ENCODE data around the gene LRRC27.
"Not testable (repeated sequence)": the region's sequence is repeated elsewhere in the genome, so short reads cannot be mapped to it uniquely, and the experiment has no call there.

LRRC27 gene

GRCh38 chr10:132337854-132338253, 5.9 kb downstream of the LRRC27 start:
- not testable (repeated sequence) for H3K27me3 ChIP-seq (ENCODE audit: control insufficient read depth in 2 of 2, insufficient read depth in 2 of 2, low read length in 2 of 2); H3K4me3 ChIP-seq (ENCODE audit: low read length in 2 of 2); H3K36me3 ChIP-seq (ENCODE audit: control insufficient read depth in 2 of 2, insufficient read depth in 2 of 2, low read length in 2 of 2); H3K4me1 ChIP-seq (ENCODE audit: control insufficient read depth in 2 of 2, insufficient read depth in 2 of 2, low read length in 2 of 2); H3K9ac ChIP-seq (ENCODE audit: low read depth in 1 of 2, low read length in 2 of 2); H3K27ac ChIP-seq (ENCODE audit: low read depth in 2 of 2, low read length in 2 of 2); H3K9me3 ChIP-seq (ENCODE audit: control insufficient read depth in 2 of 2, low read length in 2 of 2)

- no peak overlapping the region for H3K27ac ChIP-seq (ENCODE audit: low read depth in 2 of 2, low read length in 2 of 2)
- H3K9ac ChIP-seq (ENCODE audit: low read depth in 1 of 2, low read length in 2 of 2), result no peak overlapping the region
- no peaks in the 10 kb centered on the region for H3K36me3 ChIP-seq (ENCODE audit: control insufficient read depth in 2 of 2, insufficient read depth in 2 of 2, low read length in 2 of 2)
- H3K4me1 ChIP-seq (ENCODE audit: control insufficient read depth in 2 of 2, insufficient read depth in 2 of 2, low read length in 2 of 2), result no peaks in the 10 kb centered on the region
- no peaks in the 10 kb centered on the region for H3K9me3 ChIP-seq (ENCODE audit: control insufficient read depth in 2 of 2, low read length in 2 of 2)
- H3K4me3 ChIP-seq (ENCODE audit: low read length in 2 of 2), result no peak overlapping the region
- H3K27me3 ChIP-seq (ENCODE audit: control insufficient read depth in 2 of 2, insufficient read depth in 2 of 2, low read length in 2 of 2), result no peaks in the 10 kb centered on the region
These were observed 6.9 kb downstream of the LRRC27 start for GRCh38 chr10:132338876-132339275.

- Histone ChIP-seq H3K36me3 (ENCODE audit: control insufficient read depth in 2 of 2, insufficient read depth in 2 of 2, low read length in 2 of 2) (no peaks in the 10 kb centered on the region), H3K9ac (ENCODE audit: low read depth in 1 of 2, low read length in 2 of 2) (no peak overlapping the region), H3K4me1 (ENCODE audit: control insufficient read depth in 2 of 2, insufficient read depth in 2 of 2, low read length in 2 of 2) (no peaks in the 10 kb centered on the region), H3K27ac (ENCODE audit: low read depth in 2 of 2, low read length in 2 of 2) (no peak overlapping the region), H3K27me3 (ENCODE audit: control insufficient read depth in 2 of 2, insufficient read depth in 2 of 2, low read length in 2 of 2) (no peaks in the 10 kb centered on the region), H3K9me3 (ENCODE audit: control insufficient read depth in 2 of 2, low read length in 2 of 2) (no peaks in the 10 kb centered on the region), H3K4me3 (ENCODE audit: low read length in 2 of 2) (no peak overlapping the region)
These were observed 7.3 kb downstream of the LRRC27 start for GRCh38 chr10:132339276-132339675.

GRCh38 chr10:132341017-132341416, 9.0 kb downstream of the LRRC27 start:
- no peaks in the 10 kb centered on the region for H3K4me1 ChIP-seq (ENCODE audit: control insufficient read depth in 2 of 2, insufficient read depth in 2 of 2, low read length in 2 of 2)
- no peak overlapping the region for H3K4me3 ChIP-seq (ENCODE audit: low read length in 2 of 2)
- no peaks in the 10 kb centered on the region for H3K27me3 ChIP-seq (ENCODE audit: control insufficient read depth in 2 of 2, insufficient read depth in 2 of 2, low read length in 2 of 2)
- no peaks in the 10 kb centered on the region for H3K9me3 ChIP-seq (ENCODE audit: control insufficient read depth in 2 of 2, low read length in 2 of 2)
- H3K9ac ChIP-seq (ENCODE audit: low read depth in 1 of 2, low read length in 2 of 2), result no peak overlapping the region
- H3K36me3 ChIP-seq (ENCODE audit: control insufficient read depth in 2 of 2, insufficient read depth in 2 of 2, low read length in 2 of 2), result peaks cover 5 to 7% of the 10 kb centered on the region in 2 donors
- no peak overlapping the region for H3K27ac ChIP-seq (ENCODE audit: low read depth in 2 of 2, low read length in 2 of 2)

GRCh38 chr10:132341781-132342180, 9.8 kb downstream of the LRRC27 start:
- no peaks in the 10 kb centered on the region for H3K27me3 ChIP-seq (ENCODE audit: control insufficient read depth in 2 of 2, insufficient read depth in 2 of 2, low read length in 2 of 2)
- H3K27ac ChIP-seq (ENCODE audit: low read depth in 2 of 2, low read length in 2 of 2), result no peak overlapping the region
- no peak overlapping the region for H3K9ac ChIP-seq (ENCODE audit: low read depth in 1 of 2, low read length in 2 of 2)
- H3K9me3 ChIP-seq (ENCODE audit: control insufficient read depth in 2 of 2, low read length in 2 of 2), result no peaks in the 10 kb centered on the region
- H3K36me3 ChIP-seq (ENCODE audit: control insufficient read depth in 2 of 2, insufficient read depth in 2 of 2, low read length in 2 of 2), result peaks cover 5 to 7% of the 10 kb centered on the region in 2 donors
- H3K4me3 ChIP-seq (ENCODE audit: low read length in 2 of 2), result no peak overlapping the region
- H3K4me1 ChIP-seq (ENCODE audit: control insufficient read depth in 2 of 2, insufficient read depth in 2 of 2, low read length in 2 of 2), result no peaks in the 10 kb centered on the region

- Histone ChIP-seq H3K9me3 (ENCODE audit: control insufficient read depth in 2 of 2, low read length in 2 of 2) (no peaks in the 10 kb centered on the region), H3K27ac (ENCODE audit: low read depth in 2 of 2, low read length in 2 of 2) (no peak overlapping the region), H3K4me3 (ENCODE audit: low read length in 2 of 2) (no peak overlapping the region), H3K4me1 (ENCODE audit: control insufficient read depth in 2 of 2, insufficient read depth in 2 of 2, low read length in 2 of 2) (no peaks in the 10 kb centered on the region), H3K27me3 (ENCODE audit: control insufficient read depth in 2 of 2, insufficient read depth in 2 of 2, low read length in 2 of 2) (no peaks in the 10 kb centered on the region), H3K36me3 (ENCODE audit: control insufficient read depth in 2 of 2, insufficient read depth in 2 of 2, low read length in 2 of 2) (peaks cover 5 to 7% of the 10 kb centered on the region in 2 donors), H3K9ac (ENCODE audit: low read depth in 1 of 2, low read length in 2 of 2) (no peak overlapping the region)
These were observed 10.6 kb downstream of the LRRC27 start for GRCh38 chr10:132342553-132342952.

- Histone ChIP-seq H3K36me3 (ENCODE audit: control insufficient read depth in 2 of 2, insufficient read depth in 2 of 2, low read length in 2 of 2) (peaks cover 5 to 7% of the 10 kb centered on the region in 2 donors), H3K27me3 (ENCODE audit: control insufficient read depth in 2 of 2, insufficient read depth in 2 of 2, low read length in 2 of 2) (no peaks in the 10 kb centered on the region), H3K4me3 (ENCODE audit: low read length in 2 of 2) (no peak overlapping the region), H3K9ac (ENCODE audit: low read depth in 1 of 2, low read length in 2 of 2) (no peak overlapping the region), H3K9me3 (ENCODE audit: control insufficient read depth in 2 of 2, low read length in 2 of 2) (no peaks in the 10 kb centered on the region), H3K27ac (ENCODE audit: low read depth in 2 of 2, low read length in 2 of 2) (no peak overlapping the region), H3K4me1 (ENCODE audit: control insufficient read depth in 2 of 2, insufficient read depth in 2 of 2, low read length in 2 of 2) (no peaks in the 10 kb centered on the region)
These were observed 12.4 kb downstream of the LRRC27 start for GRCh38 chr10:132344386-132344785.

- Histone ChIP-seq H3K9ac (ENCODE audit: low read depth in 1 of 2, low read length in 2 of 2) (no peak overlapping the region), H3K4me3 (ENCODE audit: low read length in 2 of 2) (no peak overlapping the region), H3K36me3 (ENCODE audit: control insufficient read depth in 2 of 2, insufficient read depth in 2 of 2, low read length in 2 of 2) (peaks cover 5 to 7% of the 10 kb centered on the region in 2 donors)
These were observed 13.4 kb downstream of the LRRC27 start for GRCh38 chr10:132345345-132345744.

GRCh38 chr10:132346806-132347205, 14.8 kb downstream of the LRRC27 start:
- Histone ChIP-seq H3K9me3 (ENCODE audit: control insufficient read depth in 2 of 2, low read length in 2 of 2) (no peaks in the 10 kb centered on the region), H3K4me1 (ENCODE audit: control insufficient read depth in 2 of 2, insufficient read depth in 2 of 2, low read length in 2 of 2) (no peaks in the 10 kb centered on the region), H3K4me3 (ENCODE audit: low read length in 2 of 2) (no peak overlapping the region), H3K9ac (ENCODE audit: low read depth in 1 of 2, low read length in 2 of 2) (no peak overlapping the region), H3K27ac (ENCODE audit: low read depth in 2 of 2, low read length in 2 of 2) (no peak overlapping the region), H3K36me3 (ENCODE audit: control insufficient read depth in 2 of 2, insufficient read depth in 2 of 2, low read length in 2 of 2) (peaks cover 5 to 7% of the 10 kb centered on the region in 2 donors), H3K27me3 (ENCODE audit: control insufficient read depth in 2 of 2, insufficient read depth in 2 of 2, low read length in 2 of 2) (no peaks in the 10 kb centered on the region)

More at GRCh38 chr10:132345345-132345744, 13.4 kb downstream of the LRRC27 start:
- Histone ChIP-seq H3K9me3 (ENCODE audit: control insufficient read depth in 2 of 2, low read length in 2 of 2) (no peaks in the 10 kb centered on the region), H3K27me3 (ENCODE audit: control insufficient read depth in 2 of 2, insufficient read depth in 2 of 2, low read length in 2 of 2) (no peaks in the 10 kb centered on the region), H3K27ac (ENCODE audit: low read depth in 2 of 2, low read length in 2 of 2) (no peak overlapping the region), H3K4me1 (ENCODE audit: control insufficient read depth in 2 of 2, insufficient read depth in 2 of 2, low read length in 2 of 2) (no peaks in the 10 kb centered on the region)

GRCh38 chr10:132347211-132347930, 15.4 kb downstream of the LRRC27 start:
- H3K27me3 ChIP-seq (ENCODE audit: control insufficient read depth in 2 of 2, insufficient read depth in 2 of 2, low read length in 2 of 2), result no peaks in the 10 kb centered on the region
- H3K9me3 ChIP-seq (ENCODE audit: control insufficient read depth in 2 of 2, low read length in 2 of 2), result no peaks in the 10 kb centered on the region
- H3K9ac ChIP-seq (ENCODE audit: low read depth in 1 of 2, low read length in 2 of 2), result no peak overlapping the region
- no peak overlapping the region for H3K27ac ChIP-seq (ENCODE audit: low read depth in 2 of 2, low read length in 2 of 2)
- H3K4me1 ChIP-seq (ENCODE audit: control insufficient read depth in 2 of 2, insufficient read depth in 2 of 2, low read length in 2 of 2), result no peaks in the 10 kb centered on the region
- no peak overlapping the region for H3K4me3 ChIP-seq (ENCODE audit: low read length in 2 of 2)
- peaks cover 5 to 7% of the 10 kb centered on the region in 2 donors for H3K36me3 ChIP-seq (ENCODE audit: control insufficient read depth in 2 of 2, insufficient read depth in 2 of 2, low read length in 2 of 2)
